K562 (cell line): ENCODE measurements around the gene PPOX. TPM values are rescaled to one million over a fixed set of nuclear protein-coding genes. Genes with fewer than 3 reads are reported as not detected.

Source experiments
- GABPB1 ChIP-seq: sonication (generic); formaldehyde crosslinking; IDR thresholded peaks from 2 replicates; pipeline ENCODE4 v1.8.0; 2022; ENCODE audit warnings: mild to moderate bottlenecking, missing genetic modification reagents
- KHSRP ChIP-seq: fragments of 450-650 bp; IDR thresholded peaks from 2 replicates; pipeline ENCODE4 v1.6.1; 2017
- RUNX1 ChIP-seq: sonication (generic); IDR thresholded peaks from 2 replicates; pipeline ENCODE4 v1.6.1; 2016; ENCODE audit warnings: antibody characterized with exemption, low read depth
- ZFX ChIP-seq: sonication (generic); formaldehyde crosslinking; IDR thresholded peaks from 2 replicates; pipeline ENCODE4 v1.8.0; 2022; ENCODE audit warnings: mild to moderate bottlenecking, missing genetic modification reagents, moderate library complexity
- ZNF12 ChIP-seq: sonication (generic); formaldehyde crosslinking; IDR thresholded peaks from 2 replicates; pipeline ENCODE4 v1.4.0; 2020; ENCODE audit warnings: mild to moderate bottlenecking, missing genetic modification reagents
- polyA plus RNA-seq, 8 experiments: library from polyadenylated mRNA; depleted of rRNA in 4 of 8; stranded (reverse) in 5 of 8; unstranded in 3 of 8; fragments of >200 nt; fragmentation: Nextera tagmentation in 2 of 8; fragmentation: Illumina TruSeq in 1 of 8; extraction: Ambion mirVana in 2 of 8; extraction: Trizol in 1 of 8; gene quantifications; 2 replicates each; pipeline versions ENCODE4 v1.2.1 to v1.2.3, GENCODE V29; 2011 to 2014; ENCODE audit warnings: inconsistent platforms in 1 of 8, missing spikeins in 1 of 8
- total RNA-seq, 7 experiments: library from RNA; depleted of rRNA in 6 of 7; stranded (reverse); fragments of >200 nt in 6 of 7; fragmentation: Illumina TruSeq in 2 of 7; extraction: Trizol in 2 of 7; gene quantifications; 2 replicates each; pipeline versions ENCODE4 v1.2.1 to v1.2.3, GENCODE V29; 2011 to 2021; ENCODE audit warnings: low replicate concordance in 1 of 7
- TF ChIP-seq, protein P1 (sequence below), 2 experiments: fragments of 450-650 bp in 1 of 2; sonication (generic) in 1 of 2; formaldehyde crosslinking in 1 of 2; IDR thresholded peaks; 2 replicates each; pipeline versions ENCODE4 v1.7.1 to v1.9.0; 2016 to 2022; ENCODE audit warnings: inconsistent platforms in 1 of 2, mild to moderate bottlenecking in 1 of 2, missing genetic modification reagents in 1 of 2
- TF ChIP-seq, protein P2 (sequence below): fragments of 250-450 bp; sonication (Bioruptor Pico); IDR thresholded peaks from 2 replicates; pipeline ENCODE4 v1.4.0; 2020
- TF ChIP-seq, protein P3 (sequence below): fragments of 450-650 bp; formaldehyde crosslinking; IDR thresholded peaks from 2 replicates; pipeline ENCODE4 v1.4.0; 2020; ENCODE audit warnings: mild to moderate bottlenecking, moderate library complexity
- TF ChIP-seq, protein P4 (sequence below): sonication (generic); formaldehyde crosslinking; IDR thresholded peaks from 2 replicates; pipeline ENCODE4 v1.8.0; 2022; ENCODE audit warnings: mild to moderate bottlenecking, missing genetic modification reagents

PPOX gene
- total and polyA plus RNA-seq, 9 of the 15 experiments (the other 6 are each of a cell fraction or from before 2014, with no cell fraction given) = 17.0 to 57.1 (median 38.9) TPM

DNA sequence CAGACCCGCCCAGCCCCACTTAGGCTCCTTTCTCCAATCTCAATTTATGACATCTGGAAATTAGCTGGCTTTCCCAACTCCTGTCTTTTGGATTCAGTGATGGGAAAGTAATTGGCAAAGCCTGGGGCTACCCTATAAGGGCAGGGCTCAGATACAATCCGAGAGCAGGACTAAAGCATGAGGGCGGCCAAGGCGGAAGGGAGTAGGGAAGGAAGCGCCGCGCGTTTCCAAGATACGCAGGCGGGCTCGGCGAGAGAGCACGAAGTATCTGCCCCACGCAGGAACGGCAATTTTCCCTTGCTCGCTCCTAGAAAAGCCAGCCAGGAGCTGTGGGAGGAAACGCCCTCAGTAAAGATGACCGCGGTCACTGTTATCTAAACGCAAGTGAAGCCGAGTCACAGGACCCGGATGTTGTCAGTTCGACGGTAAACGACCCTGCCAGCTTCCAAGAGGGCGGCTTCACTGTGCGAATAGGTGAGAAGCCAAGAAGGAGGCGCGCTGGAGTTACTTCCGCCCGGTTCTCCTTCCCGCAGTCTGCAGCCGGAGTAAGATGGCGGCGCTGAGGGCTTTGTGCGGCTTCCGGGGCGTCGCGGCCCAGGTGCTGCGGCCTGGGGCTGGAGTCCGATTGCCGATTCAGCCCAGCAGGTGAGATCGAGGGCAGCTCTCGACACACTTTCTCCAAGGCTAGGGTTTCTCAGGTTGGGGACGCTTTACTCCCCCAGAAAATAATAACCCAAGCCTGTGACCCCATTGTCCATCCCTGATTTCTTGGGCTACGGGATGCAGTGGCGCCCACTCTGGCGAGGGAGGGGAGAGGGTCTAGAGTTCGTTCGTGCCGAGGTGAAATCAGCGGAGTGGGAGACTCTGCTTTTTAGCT lies 35.8 kb downstream of the PPOX start, which contains the start of gene NDUFS2 (continued):
- TF ChIP-seq, protein P1, sequence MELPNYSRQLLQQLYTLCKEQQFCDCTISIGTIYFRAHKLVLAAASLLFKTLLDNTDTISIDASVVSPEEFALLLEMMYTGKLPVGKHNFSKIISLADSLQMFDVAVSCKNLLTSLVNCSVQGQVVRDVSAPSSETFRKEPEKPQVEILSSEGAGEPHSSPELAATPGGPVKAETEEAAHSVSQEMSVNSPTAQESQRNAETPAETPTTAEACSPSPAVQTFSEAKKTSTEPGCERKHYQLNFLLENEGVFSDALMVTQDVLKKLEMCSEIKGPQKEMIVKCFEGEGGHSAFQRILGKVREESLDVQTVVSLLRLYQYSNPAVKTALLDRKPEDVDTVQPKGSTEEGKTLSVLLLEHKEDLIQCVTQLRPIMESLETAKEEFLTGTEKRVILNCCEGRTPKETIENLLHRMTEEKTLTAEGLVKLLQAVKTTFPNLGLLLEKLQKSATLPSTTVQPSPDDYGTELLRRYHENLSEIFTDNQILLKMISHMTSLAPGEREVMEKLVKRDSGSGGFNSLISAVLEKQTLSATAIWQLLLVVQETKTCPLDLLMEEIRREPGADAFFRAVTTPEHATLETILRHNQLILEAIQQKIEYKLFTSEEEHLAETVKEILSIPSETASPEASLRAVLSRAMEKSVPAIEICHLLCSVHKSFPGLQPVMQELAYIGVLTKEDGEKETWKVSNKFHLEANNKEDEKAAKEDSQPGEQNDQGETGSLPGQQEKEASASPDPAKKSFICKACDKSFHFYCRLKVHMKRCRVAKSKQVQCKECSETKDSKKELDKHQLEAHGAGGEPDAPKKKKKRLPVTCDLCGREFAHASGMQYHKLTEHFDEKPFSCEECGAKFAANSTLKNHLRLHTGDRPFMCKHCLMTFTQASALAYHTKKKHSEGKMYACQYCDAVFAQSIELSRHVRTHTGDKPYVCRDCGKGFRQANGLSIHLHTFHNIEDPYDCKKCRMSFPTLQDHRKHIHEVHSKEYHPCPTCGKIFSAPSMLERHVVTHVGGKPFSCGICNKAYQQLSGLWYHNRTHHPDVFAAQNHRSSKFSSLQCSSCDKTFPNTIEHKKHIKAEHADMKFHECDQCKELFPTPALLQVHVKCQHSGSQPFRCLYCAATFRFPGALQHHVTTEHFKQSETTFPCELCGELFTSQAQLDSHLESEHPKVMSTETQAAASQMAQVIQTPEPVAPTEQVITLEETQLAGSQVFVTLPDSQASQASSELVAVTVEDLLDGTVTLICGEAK (IDR thresholded peaks at IDR 0.05) = peak; percentile 95
- TF ChIP-seq, protein P1 (CRISPR knock-in tag; IDR thresholded peaks at IDR 0.05) = no peak
- TF ChIP-seq ZFX (CRISPR knock-in tag) (peak; percentile 86), ZNF12 (CRISPR knock-in tag) (peak; percentile 39; the same call in 1 of the 2 replicates), KHSRP (no peak), RUNX1 (0 out of 2 replicates have a peak, but pooled peaks have one; percentile 7), GABPB1 (CRISPR knock-in tag) (peak; percentile 95)
- TF ChIP-seq, protein P2, sequence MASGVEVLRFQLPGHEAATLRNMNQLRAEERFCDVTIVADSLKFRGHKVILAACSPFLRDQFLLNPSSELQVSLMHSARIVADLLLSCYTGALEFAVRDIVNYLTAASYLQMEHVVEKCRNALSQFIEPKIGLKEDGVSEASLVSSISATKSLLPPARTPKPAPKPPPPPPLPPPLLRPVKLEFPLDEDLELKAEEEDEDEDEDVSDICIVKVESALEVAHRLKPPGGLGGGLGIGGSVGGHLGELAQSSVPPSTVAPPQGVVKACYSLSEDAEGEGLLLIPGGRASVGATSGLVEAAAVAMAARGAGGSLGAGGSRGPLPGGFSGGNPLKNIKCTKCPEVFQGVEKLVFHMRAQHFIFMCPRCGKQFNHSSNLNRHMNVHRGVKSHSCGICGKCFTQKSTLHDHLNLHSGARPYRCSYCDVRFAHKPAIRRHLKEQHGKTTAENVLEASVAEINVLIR (CRISPR knock-in tag) = peak; percentile 20
- TF ChIP-seq, protein P3, sequence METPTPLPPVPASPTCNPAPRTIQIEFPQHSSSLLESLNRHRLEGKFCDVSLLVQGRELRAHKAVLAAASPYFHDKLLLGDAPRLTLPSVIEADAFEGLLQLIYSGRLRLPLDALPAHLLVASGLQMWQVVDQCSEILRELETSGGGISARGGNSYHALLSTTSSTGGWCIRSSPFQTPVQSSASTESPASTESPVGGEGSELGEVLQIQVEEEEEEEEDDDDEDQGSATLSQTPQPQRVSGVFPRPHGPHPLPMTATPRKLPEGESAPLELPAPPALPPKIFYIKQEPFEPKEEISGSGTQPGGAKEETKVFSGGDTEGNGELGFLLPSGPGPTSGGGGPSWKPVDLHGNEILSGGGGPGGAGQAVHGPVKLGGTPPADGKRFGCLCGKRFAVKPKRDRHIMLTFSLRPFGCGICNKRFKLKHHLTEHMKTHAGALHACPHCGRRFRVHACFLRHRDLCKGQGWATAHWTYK = peak; percentile 53; the same call in 1 of the 2 replicates
- TF ChIP-seq, protein P4, sequence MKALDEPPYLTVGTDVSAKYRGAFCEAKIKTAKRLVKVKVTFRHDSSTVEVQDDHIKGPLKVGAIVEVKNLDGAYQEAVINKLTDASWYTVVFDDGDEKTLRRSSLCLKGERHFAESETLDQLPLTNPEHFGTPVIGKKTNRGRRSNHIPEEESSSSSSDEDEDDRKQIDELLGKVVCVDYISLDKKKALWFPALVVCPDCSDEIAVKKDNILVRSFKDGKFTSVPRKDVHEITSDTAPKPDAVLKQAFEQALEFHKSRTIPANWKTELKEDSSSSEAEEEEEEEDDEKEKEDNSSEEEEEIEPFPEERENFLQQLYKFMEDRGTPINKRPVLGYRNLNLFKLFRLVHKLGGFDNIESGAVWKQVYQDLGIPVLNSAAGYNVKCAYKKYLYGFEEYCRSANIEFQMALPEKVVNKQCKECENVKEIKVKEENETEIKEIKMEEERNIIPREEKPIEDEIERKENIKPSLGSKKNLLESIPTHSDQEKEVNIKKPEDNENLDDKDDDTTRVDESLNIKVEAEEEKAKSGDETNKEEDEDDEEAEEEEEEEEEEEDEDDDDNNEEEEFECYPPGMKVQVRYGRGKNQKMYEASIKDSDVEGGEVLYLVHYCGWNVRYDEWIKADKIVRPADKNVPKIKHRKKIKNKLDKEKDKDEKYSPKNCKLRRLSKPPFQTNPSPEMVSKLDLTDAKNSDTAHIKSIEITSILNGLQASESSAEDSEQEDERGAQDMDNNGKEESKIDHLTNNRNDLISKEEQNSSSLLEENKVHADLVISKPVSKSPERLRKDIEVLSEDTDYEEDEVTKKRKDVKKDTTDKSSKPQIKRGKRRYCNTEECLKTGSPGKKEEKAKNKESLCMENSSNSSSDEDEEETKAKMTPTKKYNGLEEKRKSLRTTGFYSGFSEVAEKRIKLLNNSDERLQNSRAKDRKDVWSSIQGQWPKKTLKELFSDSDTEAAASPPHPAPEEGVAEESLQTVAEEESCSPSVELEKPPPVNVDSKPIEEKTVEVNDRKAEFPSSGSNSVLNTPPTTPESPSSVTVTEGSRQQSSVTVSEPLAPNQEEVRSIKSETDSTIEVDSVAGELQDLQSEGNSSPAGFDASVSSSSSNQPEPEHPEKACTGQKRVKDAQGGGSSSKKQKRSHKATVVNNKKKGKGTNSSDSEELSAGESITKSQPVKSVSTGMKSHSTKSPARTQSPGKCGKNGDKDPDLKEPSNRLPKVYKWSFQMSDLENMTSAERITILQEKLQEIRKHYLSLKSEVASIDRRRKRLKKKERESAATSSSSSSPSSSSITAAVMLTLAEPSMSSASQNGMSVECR (CRISPR knock-in tag) = peak; percentile 79; the same call in 1 of the 2 replicates
